ENCODE data around the gene HAPLN2.

The HAPLN2 gene

GRCh38 chr1:156581661-156582387 lies 37.4 kb upstream of the HAPLN2 start:
- Histone ChIP-seq H2BK5ac (ENCODE audit: low read depth, low read length, poor library complexity, severe bottlenecking) (no peak overlapping the region), H3K4me2 (ENCODE audit: low read length, poor library complexity, severe bottlenecking) (no peak overlapping the region), H3K27ac (ENCODE audit: low read length, poor library complexity, severe bottlenecking) (no peak overlapping the region), H3K4me3 (ENCODE audit: insufficient read depth in 1 of 2, low read depth in 1 of 2, low read length in 2 of 2) (no peak overlapping the region), H2BK15ac (ENCODE audit: low read depth, poor library complexity, severe bottlenecking) (no peak overlapping the region), H3K14ac (ENCODE audit: low read length in 2 of 2) (no peak overlapping the region), H3K9ac (ENCODE audit: low read length) (no peak overlapping the region), H3K18ac (ENCODE audit: low read depth in 1 of 2, low read length in 2 of 2) (no peak overlapping the region), H3K79me1 (replicated peaks; ENCODE audit: low read length, poor library complexity, severe bottlenecking) (no peaks in the 10 kb centered on the region), H4K91ac (ENCODE audit: low read length) (no peak overlapping the region), H3K23ac (ENCODE audit: low read length in 2 of 2) (no peak overlapping the region), H4K8ac (ENCODE audit: low read length) (no peak overlapping the region), H3K36me3 (ENCODE audit: control insufficient read depth in 1 of 2, insufficient read depth in 2 of 2, low read depth in 1 of 2, low read length in 2 of 2) (no peaks in the 10 kb centered on the region), H3K9me3 (ENCODE audit: control insufficient read depth, low read length) (no peaks in the 10 kb centered on the region), H2BK120ac (ENCODE audit: low read depth, low read length) (no peak overlapping the region), H3K27me3 (ENCODE audit: control insufficient read depth in 1 of 2, insufficient read depth in 1 of 2, low read length in 2 of 2) (peaks cover 11 to 34% of the 10 kb centered on the region in 2 experiments), H2AK5ac (ENCODE audit: low read length, severe bottlenecking) (no peak overlapping the region), H2AFZ (ENCODE audit: low read depth, low read length) (no peak overlapping the region), H3K4me1 (ENCODE audit: control insufficient read depth, insufficient read depth, low read depth, low read length) (peaks cover 7% of the 10 kb centered on the region), H3K4ac (ENCODE audit: low read depth in 1 of 2, low read length in 2 of 2) (no peak overlapping the region), H2BK12ac (ENCODE audit: low read length in 2 of 2) (no peak overlapping the region)
- no peak for DNase-seq
- 87% methylated on average over 21 of the region's 21 CpGs for WGBS

- Histone ChIP-seq H3K4ac (ENCODE audit: low read depth in 1 of 2, low read length in 2 of 2) (no peak overlapping the region), H4K8ac (ENCODE audit: low read length) (no peak overlapping the region), H3K79me1 (replicated peaks; ENCODE audit: low read length, poor library complexity, severe bottlenecking) (no peaks in the 10 kb centered on the region), H2BK5ac (ENCODE audit: low read depth, low read length, poor library complexity, severe bottlenecking) (no peak overlapping the region), H2AFZ (ENCODE audit: low read depth, low read length) (no peak overlapping the region), H3K4me3 (ENCODE audit: insufficient read depth in 1 of 2, low read depth in 1 of 2, low read length in 2 of 2) (no peak overlapping the region), H3K18ac (ENCODE audit: low read depth in 1 of 2, low read length in 2 of 2) (no peak overlapping the region), H3K4me1 (ENCODE audit: control insufficient read depth, insufficient read depth, low read depth, low read length) (peaks cover 7% of the 10 kb centered on the region), H3K36me3 (ENCODE audit: control insufficient read depth in 1 of 2, insufficient read depth in 2 of 2, low read depth in 1 of 2, low read length in 2 of 2) (no peaks in the 10 kb centered on the region), H2BK12ac (ENCODE audit: low read length in 2 of 2) (no peak overlapping the region), H3K27me3 (ENCODE audit: control insufficient read depth in 1 of 2, insufficient read depth in 1 of 2, low read length in 2 of 2) (peaks cover 11 to 34% of the 10 kb centered on the region in 2 experiments), H2BK15ac (ENCODE audit: low read depth, poor library complexity, severe bottlenecking) (no peak overlapping the region), H4K91ac (ENCODE audit: low read length) (no peak overlapping the region), H3K23ac (ENCODE audit: low read length in 2 of 2) (no peak overlapping the region), H3K9ac (ENCODE audit: low read length) (no peak overlapping the region), H3K14ac (ENCODE audit: low read length in 2 of 2) (no peak overlapping the region), H3K4me2 (ENCODE audit: low read length, poor library complexity, severe bottlenecking) (no peak overlapping the region), H3K27ac (ENCODE audit: low read length, poor library complexity, severe bottlenecking) (no peak overlapping the region), H2AK5ac (ENCODE audit: low read length, severe bottlenecking) (no peak overlapping the region), H3K9me3 (ENCODE audit: control insufficient read depth, low read length) (no peaks in the 10 kb centered on the region), H2BK120ac (ENCODE audit: low read depth, low read length) (no peak overlapping the region)
- 80% methylated on average over 9 of the region's 9 CpGs for WGBS
- no peak for DNase-seq
Observed at GRCh38 chr1:156582388-156583017, 36.7 kb upstream of the HAPLN2 start.

- no peak overlapping the region for H4K8ac ChIP-seq (ENCODE audit: low read length)
- no peak overlapping the region for H4K91ac ChIP-seq (ENCODE audit: low read length)
- no peaks in the 10 kb centered on the region for H3K36me3 ChIP-seq (ENCODE audit: control insufficient read depth in 1 of 2, insufficient read depth in 2 of 2, low read depth in 1 of 2, low read length in 2 of 2)
- DNase-seq = peak; percentile 82
- no peaks in the 10 kb centered on the region for H3K9me3 ChIP-seq (ENCODE audit: control insufficient read depth, low read length)
- H3K9ac ChIP-seq (ENCODE audit: low read length) = peak overlapping the region; percentile 59
- H3K4me3 ChIP-seq (ENCODE audit: insufficient read depth in 1 of 2, low read depth in 1 of 2, low read length in 2 of 2) = no peak overlapping the region
- H3K4me2 ChIP-seq (ENCODE audit: low read length, poor library complexity, severe bottlenecking) = peak overlapping the region; percentile 34
- no peak overlapping the region for H3K27ac ChIP-seq (ENCODE audit: low read length, poor library complexity, severe bottlenecking)
- H2AFZ ChIP-seq (ENCODE audit: low read depth, low read length) = no peak overlapping the region
- H2BK15ac ChIP-seq (ENCODE audit: low read depth, poor library complexity, severe bottlenecking) = no peak overlapping the region
- H2BK120ac ChIP-seq (ENCODE audit: low read depth, low read length) = no peak overlapping the region
- no peak overlapping the region for H3K4ac ChIP-seq (ENCODE audit: low read depth in 1 of 2, low read length in 2 of 2)
- 54% methylated on average over 17 of the region's 20 CpGs for WGBS
- no peak overlapping the region for H2BK5ac ChIP-seq (ENCODE audit: low read depth, low read length, poor library complexity, severe bottlenecking)
- H3K4me1 ChIP-seq (ENCODE audit: control insufficient read depth, insufficient read depth, low read depth, low read length) = peaks cover 7% of the 10 kb centered on the region
- no peak overlapping the region for H2BK12ac ChIP-seq (ENCODE audit: low read length in 2 of 2)
- no peak overlapping the region for H3K14ac ChIP-seq (ENCODE audit: low read length in 2 of 2)
- H3K18ac ChIP-seq (ENCODE audit: low read depth in 1 of 2, low read length in 2 of 2) = no peak overlapping the region
- H2AK5ac ChIP-seq (ENCODE audit: low read length, severe bottlenecking) = no peak overlapping the region
- H3K23ac ChIP-seq (ENCODE audit: low read length in 2 of 2) = no peak overlapping the region
- H3K27me3 ChIP-seq (ENCODE audit: control insufficient read depth in 1 of 2, insufficient read depth in 1 of 2, low read length in 2 of 2) = peaks cover 11 to 34% of the 10 kb centered on the region in 2 experiments
- H3K79me1 ChIP-seq (replicated peaks; ENCODE audit: low read length, poor library complexity, severe bottlenecking) = no peaks in the 10 kb centered on the region
Observed at GRCh38 chr1:156583821-156584622, 35.2 kb upstream of the HAPLN2 start.

- H3K4me3 ChIP-seq (ENCODE audit: insufficient read depth in 1 of 2, low read depth in 1 of 2, low read length in 2 of 2) = no peak overlapping the region
- no peak overlapping the region for H2AFZ ChIP-seq (ENCODE audit: low read depth, low read length)
- H3K36me3 ChIP-seq (ENCODE audit: control insufficient read depth in 1 of 2, insufficient read depth in 2 of 2, low read depth in 1 of 2, low read length in 2 of 2) = no peaks in the 10 kb centered on the region
- H2AK5ac ChIP-seq (ENCODE audit: low read length, severe bottlenecking) = no peak overlapping the region
- no peak overlapping the region for H3K23ac ChIP-seq (ENCODE audit: low read length in 2 of 2)
- peaks cover 7% of the 10 kb centered on the region for H3K4me1 ChIP-seq (ENCODE audit: control insufficient read depth, insufficient read depth, low read depth, low read length)
- peak overlapping the region in 1 of 2 experiments; percentile 61 for H2BK12ac ChIP-seq (ENCODE audit: low read length in 2 of 2)
- H3K18ac ChIP-seq (ENCODE audit: low read depth in 1 of 2, low read length in 2 of 2) = no peak overlapping the region
- WGBS = 21% methylated on average over 11 of the region's 11 CpGs
- H4K8ac ChIP-seq (ENCODE audit: low read length) = no peak overlapping the region
- peaks cover 11 to 31% of the 10 kb centered on the region in 2 experiments for H3K27me3 ChIP-seq (ENCODE audit: control insufficient read depth in 1 of 2, insufficient read depth in 1 of 2, low read length in 2 of 2)
- no peak overlapping the region for H3K4ac ChIP-seq (ENCODE audit: low read depth in 1 of 2, low read length in 2 of 2)
- no peak overlapping the region for H3K4me2 ChIP-seq (ENCODE audit: low read length, poor library complexity, severe bottlenecking)
- no peak overlapping the region for H4K91ac ChIP-seq (ENCODE audit: low read length)
- H2BK5ac ChIP-seq (ENCODE audit: low read depth, low read length, poor library complexity, severe bottlenecking) = no peak overlapping the region
- no peaks in the 10 kb centered on the region for H3K9me3 ChIP-seq (ENCODE audit: control insufficient read depth, low read length)
- H3K79me1 ChIP-seq (replicated peaks; ENCODE audit: low read length, poor library complexity, severe bottlenecking) = no peaks in the 10 kb centered on the region
- H2BK15ac ChIP-seq (ENCODE audit: low read depth, poor library complexity, severe bottlenecking) = no peak overlapping the region
- H3K9ac ChIP-seq (ENCODE audit: low read length) = no peak overlapping the region
- no peak overlapping the region for H3K27ac ChIP-seq (ENCODE audit: low read length, poor library complexity, severe bottlenecking)
- no peak overlapping the region for H2BK120ac ChIP-seq (ENCODE audit: low read depth, low read length)
- H3K14ac ChIP-seq (ENCODE audit: low read length in 2 of 2) = no peak overlapping the region
- no peak for DNase-seq
Observed at GRCh38 chr1:156584813-156585212, 34.4 kb upstream of the HAPLN2 start.
